ENCODE results near the gene UNCX.

- TF ChIP-seq CTCF (IDR thresholded peaks at IDR 0.05) (no peak), POLR2A (IDR thresholded peaks at IDR 0.05) (no peak)
Measured at GRCh38 chr7:1246871-1247526, 14.3 kb downstream of the UNCX start.

Data from adrenal gland (tissue), 5 donors.